Measurements from ENCODE around the gene HMCN2. TPM values are rescaled to one million over a fixed set of nuclear protein-coding genes. Genes with fewer than 3 reads are reported as not detected.

The HMCN2 gene
- total and polyA plus RNA-seq, 9 donors: 0.12 to 4.2 (median 0.98) TPM

DNA sequence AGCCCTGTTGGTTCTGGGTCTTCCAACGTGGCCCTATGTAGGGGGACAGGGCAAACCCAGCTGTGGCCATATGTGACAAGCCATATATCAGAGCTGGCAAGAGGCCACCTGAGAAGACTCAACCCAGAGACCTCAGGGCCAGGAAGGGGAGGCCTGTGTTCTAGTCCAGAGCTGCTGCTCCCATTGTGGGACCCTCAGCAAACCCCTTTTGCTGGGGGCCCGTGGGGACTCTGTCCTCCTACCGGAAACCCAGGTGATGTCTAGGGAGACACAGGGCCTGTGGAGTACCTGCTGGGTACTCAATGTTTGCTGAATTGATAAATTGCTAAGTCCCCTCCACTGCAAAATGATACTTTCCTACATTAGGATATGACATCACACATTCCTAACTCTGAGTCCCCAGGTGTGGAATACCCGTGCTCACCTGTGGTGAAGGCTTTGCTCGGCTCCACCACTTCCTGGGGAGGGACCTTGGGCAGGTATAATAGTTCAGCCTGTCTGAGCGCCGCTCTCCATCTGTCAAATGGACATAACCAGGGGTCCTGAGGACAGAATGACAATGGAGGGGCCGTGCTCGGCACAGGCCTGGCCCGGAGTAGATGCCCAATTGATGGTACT lies 140.8 kb downstream of the HMCN2 start:
- Histone ChIP-seq H3K4me1 (ENCODE audit: insufficient read depth) (no peaks in the 10 kb centered on the region), H3K27me3 (no peaks in the 10 kb centered on the region), H3K36me3 (no peaks in the 10 kb centered on the region), H3K27ac (no peak overlapping the region), H3K9me3 (no peaks in the 10 kb centered on the region), H3K4me3 (no peak overlapping the region)
- intact Hi-C loops (cut with DNase I): no loop called here
- 85 to 88% (median 86%) methylated on average over 10 of the region's 10 CpGs for WGBS, 3 donors
- TF ChIP-seq, protein P1, sequence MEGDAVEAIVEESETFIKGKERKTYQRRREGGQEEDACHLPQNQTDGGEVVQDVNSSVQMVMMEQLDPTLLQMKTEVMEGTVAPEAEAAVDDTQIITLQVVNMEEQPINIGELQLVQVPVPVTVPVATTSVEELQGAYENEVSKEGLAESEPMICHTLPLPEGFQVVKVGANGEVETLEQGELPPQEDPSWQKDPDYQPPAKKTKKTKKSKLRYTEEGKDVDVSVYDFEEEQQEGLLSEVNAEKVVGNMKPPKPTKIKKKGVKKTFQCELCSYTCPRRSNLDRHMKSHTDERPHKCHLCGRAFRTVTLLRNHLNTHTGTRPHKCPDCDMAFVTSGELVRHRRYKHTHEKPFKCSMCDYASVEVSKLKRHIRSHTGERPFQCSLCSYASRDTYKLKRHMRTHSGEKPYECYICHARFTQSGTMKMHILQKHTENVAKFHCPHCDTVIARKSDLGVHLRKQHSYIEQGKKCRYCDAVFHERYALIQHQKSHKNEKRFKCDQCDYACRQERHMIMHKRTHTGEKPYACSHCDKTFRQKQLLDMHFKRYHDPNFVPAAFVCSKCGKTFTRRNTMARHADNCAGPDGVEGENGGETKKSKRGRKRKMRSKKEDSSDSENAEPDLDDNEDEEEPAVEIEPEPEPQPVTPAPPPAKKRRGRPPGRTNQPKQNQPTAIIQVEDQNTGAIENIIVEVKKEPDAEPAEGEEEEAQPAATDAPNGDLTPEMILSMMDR (IDR thresholded peaks at IDR 0.05): no peak
- no peak for TF ChIP-seq POLR2A (IDR thresholded peaks at IDR 0.05)
- TF ChIP-seq EP300 (IDR thresholded peaks at IDR 0.05): no peak
- no peak for DNase-seq

DNA sequence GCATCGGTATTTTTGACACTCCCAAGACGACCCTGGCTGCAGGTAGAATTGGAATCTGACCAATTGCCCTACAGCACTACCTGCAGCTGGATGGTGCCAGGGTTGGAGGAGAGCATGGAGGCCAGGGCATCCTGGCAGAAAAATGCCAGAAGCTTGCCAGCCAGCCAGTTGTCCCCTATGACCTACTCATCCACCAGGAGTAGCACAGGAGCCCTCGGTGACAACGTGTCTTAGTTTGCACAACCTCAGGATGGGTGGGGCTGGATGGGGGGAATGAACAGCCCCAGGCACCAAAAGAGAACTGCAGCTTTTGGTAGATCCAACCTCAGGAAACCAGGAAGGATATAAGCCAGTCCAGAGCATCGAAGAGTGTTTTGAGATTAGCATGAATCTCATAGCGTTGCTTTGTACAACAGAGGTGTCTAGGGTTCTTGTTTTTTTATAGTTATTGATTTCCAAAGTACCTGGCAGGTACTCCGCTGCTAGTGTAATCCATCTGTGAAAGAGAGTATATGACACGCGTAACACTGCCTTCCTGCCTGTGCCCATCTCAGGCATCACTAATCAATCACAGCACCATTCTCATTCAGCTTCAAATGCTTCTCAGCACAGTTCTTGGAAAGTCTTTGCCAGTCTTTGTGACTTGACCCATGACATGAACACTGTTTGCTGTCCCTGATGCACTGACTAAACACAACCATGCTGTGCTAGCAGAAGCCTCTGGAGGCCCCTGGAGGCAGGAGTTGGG lies 142.5 kb downstream of the HMCN2 start:
- intact Hi-C loops (cut with DNase I): no loop called here
- no peaks in the 10 kb centered on the region for H3K4me1 ChIP-seq (ENCODE audit: insufficient read depth)
- no peak for DNase-seq
- TF ChIP-seq EP300 (IDR thresholded peaks at IDR 0.05): no peak
- TF ChIP-seq POLR2A (IDR thresholded peaks at IDR 0.05): no peak
- TF ChIP-seq, protein P1 (IDR thresholded peaks at IDR 0.05): no peak
- WGBS, 3 donors: 87 to 93% (median 88%) methylated on average over 9 of the region's 9 CpGs
- no peak overlapping the region for H3K4me3 ChIP-seq
- no peaks in the 10 kb centered on the region for H3K9me3 ChIP-seq
- H3K27me3 ChIP-seq: no peaks in the 10 kb centered on the region
- no peaks in the 10 kb centered on the region for H3K36me3 ChIP-seq
- no peak overlapping the region for H3K27ac ChIP-seq

DNA sequence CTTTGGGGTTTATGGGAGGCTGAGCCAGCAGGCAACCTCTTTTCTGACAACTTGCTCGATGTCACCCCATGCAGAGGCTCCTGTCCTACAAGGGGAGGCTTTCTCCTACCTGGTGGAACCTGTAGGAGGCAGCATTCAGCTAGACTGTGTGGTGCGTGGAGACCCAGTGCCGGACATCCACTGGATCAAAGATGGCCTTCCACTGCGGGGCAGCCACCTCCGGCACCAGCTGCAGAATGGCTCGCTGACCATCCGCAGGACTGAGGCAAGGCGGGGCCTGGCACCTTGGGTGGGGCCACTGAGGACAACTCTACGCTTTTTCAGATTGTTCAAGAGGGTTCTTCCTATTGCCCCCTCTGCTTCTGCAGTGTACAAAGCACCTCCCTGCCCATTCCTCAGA lies 143.1 kb downstream of the HMCN2 start:
- DNase-seq: no peak
- Histone ChIP-seq H3K27me3 (no peaks in the 10 kb centered on the region), H3K4me3 (no peak overlapping the region), H3K9me3 (no peaks in the 10 kb centered on the region), H3K27ac (no peak overlapping the region), H3K4me1 (ENCODE audit: insufficient read depth) (no peaks in the 10 kb centered on the region), H3K36me3 (no peaks in the 10 kb centered on the region)
- TF ChIP-seq POLR2A (IDR thresholded peaks at IDR 0.05) (no peak), EP300 (IDR thresholded peaks at IDR 0.05) (no peak)
- TF ChIP-seq, protein P1 (IDR thresholded peaks at IDR 0.05): no peak
- WGBS, 3 donors: 86 to 93% (median 88%) methylated on average over 9 of the region's 9 CpGs
- intact Hi-C loops (cut with DNase I): no loop called here

DNA sequence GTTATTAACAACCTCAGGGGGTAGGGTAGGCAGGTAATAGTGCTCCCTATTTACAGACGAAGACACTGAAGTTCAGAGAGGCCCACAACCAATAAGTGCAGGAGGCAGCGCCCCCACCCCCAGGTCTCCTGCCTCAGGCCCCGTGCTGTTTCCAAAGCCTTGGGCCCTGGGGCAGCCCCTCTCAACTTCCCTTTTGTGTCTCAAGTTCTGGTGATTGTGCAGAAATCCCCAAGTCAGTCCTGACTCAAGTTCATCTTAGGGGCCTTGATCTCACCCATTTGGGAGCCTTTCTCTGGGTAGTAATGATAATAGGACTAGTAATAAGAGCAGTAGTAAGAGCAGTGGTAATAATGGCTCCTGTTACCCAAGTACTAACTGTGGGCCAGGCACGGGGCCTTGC lies 143.7 kb downstream of the HMCN2 start:
- H3K36me3 ChIP-seq: no peaks in the 10 kb centered on the region
- intact Hi-C loops (cut with DNase I): no loop called here

More for the DNA sequence above, 143.7 kb downstream of the HMCN2 start:
- H3K4me1 ChIP-seq (ENCODE audit: insufficient read depth): no peaks in the 10 kb centered on the region
- no peak overlapping the region for H3K27ac ChIP-seq
- no peak for DNase-seq
- no peaks in the 10 kb centered on the region for H3K9me3 ChIP-seq
- H3K27me3 ChIP-seq: no peaks in the 10 kb centered on the region
- TF ChIP-seq EP300 (IDR thresholded peaks at IDR 0.05) (no peak), POLR2A (IDR thresholded peaks at IDR 0.05) (no peak)
- TF ChIP-seq, protein P1 (IDR thresholded peaks at IDR 0.05): no peak
- H3K4me3 ChIP-seq: no peak overlapping the region
- 68 to 96% (median 82%) methylated on average over 4 of the region's 4 CpGs for WGBS, 3 donors

Data from ovary (tissue), 9 donors.